NCI-H128 (cell line): ENCODE measurements around the gene UNC13D.
"Not testable (repeated sequence)": the region's sequence is repeated elsewhere in the genome, so short reads cannot be mapped to it uniquely, and the experiment has no call there.

Experiments used
- DNase-seq: peaks from one replicate; lab custom pipeline; 2025; ENCODE audit not compliant: unreplicated experiment; lab: John Stamatoyannopoulos, UW

Gene UNC13D

GRCh38 chr17:75807861-75808260 is 36.3 kb downstream of the UNC13D start:
- DNase-seq = no peak

GRCh38 chr17:75806822-75807500 is 37.2 kb downstream of the UNC13D start:
- no peak for DNase-seq

GRCh38 chr17:75803883-75804282 is 40.3 kb downstream of the UNC13D start:
- DNase-seq = no peak

- no peak for DNase-seq
These were observed 44.8 kb downstream of the UNC13D start for GRCh38 chr17:75799402-75799801.

- no peak for DNase-seq
These were observed 48.2 kb downstream of the UNC13D start for GRCh38 chr17:75795820-75796607.

- DNase-seq = no peak
These were observed 50.7 kb downstream of the UNC13D start for GRCh38 chr17:75793460-75793859.

GRCh38 chr17:75791254-75791653 is 53.0 kb downstream of the UNC13D start:
- no peak for DNase-seq

GRCh38 chr17:75785016-75785890 is 59.0 kb downstream of the UNC13D start:
- DNase-seq = peak; percentile 59

GRCh38 chr17:75784473-75785015 is 59.7 kb downstream of the UNC13D start, which contains the start of gene UNK:
UNK (plus strand) TSS chr17:75784806; CDS start chr17:75784881, 75 bp downstream.
- peak; percentile 92 for DNase-seq

- DNase-seq = no peak
These were observed 60.3 kb downstream of the UNC13D start for GRCh38 chr17:75783803-75784472.

- no peak for DNase-seq
These were observed 61.0 kb downstream of the UNC13D start for GRCh38 chr17:75783069-75783783.

GRCh38 chr17:75779987-75780889 is 64.0 kb downstream of the UNC13D start:
- no peak for DNase-seq

GRCh38 chr17:75779250-75779986 is 64.8 kb downstream of the UNC13D start:
- DNase-seq = peak; percentile 97

- no peak for DNase-seq
These were observed 65.3 kb downstream of the UNC13D start for GRCh38 chr17:75778861-75779249.

- not testable (repeated sequence) for DNase-seq
These were observed 65.9 kb downstream of the UNC13D start for GRCh38 chr17:75778066-75778860.

- no peak for DNase-seq
These were observed 66.8 kb downstream of the UNC13D start for GRCh38 chr17:75777296-75777922.
